Endothelial cell of umbilical vein (primary cell): ENCODE measurements around the gene DENND5A. TPM values are rescaled to one million over a fixed set of nuclear protein-coding genes. Genes with fewer than 3 reads are reported as not detected.

Experiments
- BruUV-seq: library from RNA; stranded (reverse); fragments of 400-500 nt; replicated peaks from 2 replicates; lab custom pipeline; 2021; lab: Mats Ljungman, UMichigan
- CTCF ChIA-PET: fragments of 300-600, 350-600 bp; sonication (Branson Sonifier 250); formaldehyde crosslinking; loops from one replicate; lab custom pipeline; 2021; ENCODE audit warnings: antibody characterized with exemption, inconsistent platforms; lab: Charles Lee
- POLR2A ChIA-PET: fragments of 300-600, 350-600 bp; sonication (Branson Sonifier 250); formaldehyde crosslinking; loops from one replicate; lab custom pipeline; 2021; ENCODE audit warnings: antibody characterized with exemption, inconsistent platforms; lab: Charles Lee
- DNase-seq: peaks from one replicate; pipeline ENCODE4 v3.0.0-alpha.2; 2011; ENCODE audit warnings: low read depth, low spot score
- FAIRE-seq: peaks from 2 replicates; lab custom pipeline; 2011; peaks lifted over from hg19 to GRCh38; lab: Jason Lieb, UNC
- H2AFZ ChIP-seq: 2 replicates; pipeline ENCODE4 v1.6.0; 2012; ENCODE audit warnings: low read depth, low read length, control low read depth, inconsistent platforms
- H3K27ac ChIP-seq: 2 replicates; pipeline ENCODE4 v1.5.1; 2011; ENCODE audit warnings: low read depth, mild to moderate bottlenecking, control low read depth, low read length, moderate library complexity; ENCODE audit not compliant: insufficient read depth
- H3K27me3 ChIP-seq, 2 experiments: 2 replicates each; pipeline versions ENCODE4 v1.6.0 to v1.6.1; 2011; ENCODE audit warnings: low read length in 2 of 2, mixed read lengths in 1 of 2; ENCODE audit not compliant: control insufficient read depth in 2 of 2, insufficient read depth in 2 of 2
- H3K36me3 ChIP-seq, 2 experiments: 2 replicates in 1 of 2; 3 replicates in 1 of 2; pipeline ENCODE4 v1.5.1; 2011; ENCODE audit warnings: low read length in 2 of 2, mild to moderate bottlenecking in 1 of 2, moderate library complexity in 1 of 2; ENCODE audit not compliant: control insufficient read depth in 2 of 2, insufficient read depth in 2 of 2; ENCODE audit errors: extremely low read depth in 1 of 2
- H3K4me1 ChIP-seq: 3 replicates; pipeline ENCODE4 v1.5.1; 2011; ENCODE audit warnings: mild to moderate bottlenecking, low read length; ENCODE audit not compliant: control insufficient read depth, insufficient read depth; ENCODE audit errors: extremely low read depth
- H3K4me2 ChIP-seq: 2 replicates; pipeline ENCODE4 v1.6.1; 2011; ENCODE audit warnings: low read length, control low read depth, mixed read lengths; ENCODE audit not compliant: insufficient read depth
- H3K4me3 ChIP-seq, 3 experiments: fragments of 200-600 bp in 1 of 3; sonication (generic), shearing (Covaris generic) in 1 of 3; replicated peaks in 1 of 3; 2 replicates each; pipeline ENCODE4 v1.5.1; 2011 to 2016; ENCODE audit warnings: control low read depth in 3 of 3, low read length in 3 of 3, mild to moderate bottlenecking in 2 of 3, inconsistent platforms in 1 of 3, low read depth in 1 of 3, moderate library complexity in 1 of 3; ENCODE audit not compliant: insufficient read depth in 1 of 3
- H3K79me2 ChIP-seq: 2 replicates; pipeline ENCODE4 v1.6.0; 2012; ENCODE audit warnings: low read length, inconsistent platforms; ENCODE audit not compliant: control insufficient read depth, insufficient read depth
- H3K9ac ChIP-seq: replicated peaks from 2 replicates; pipeline ENCODE3; 2011; ENCODE audit warnings: low read length, control low read depth; ENCODE audit not compliant: insufficient read depth; ENCODE audit errors: extremely low read depth
- H3K9me1 ChIP-seq: replicated peaks from 3 replicates; pipeline ENCODE4 v1.6.0; 2011; ENCODE audit warnings: mild to moderate bottlenecking, low read length; ENCODE audit not compliant: control insufficient read depth, insufficient read depth; ENCODE audit errors: extremely low read depth
- H3K9me3 ChIP-seq: replicated peaks from 2 replicates; pipeline ENCODE4 v1.5.1; 2012; ENCODE audit warnings: low read length, inconsistent platforms; ENCODE audit not compliant: control insufficient read depth, insufficient read depth
- H4K20me1 ChIP-seq: replicated peaks from 2 replicates; pipeline ENCODE3; 2011; ENCODE audit warnings: mild to moderate bottlenecking, low read length; ENCODE audit not compliant: control insufficient read depth, insufficient read depth; ENCODE audit errors: extremely low read depth
- EZH2 ChIP-seq: IDR thresholded peaks from 2 replicates; pipeline ENCODE4 v1.6.1; 2012; ENCODE audit warnings: borderline replicate concordance, low read depth, mild to moderate bottlenecking, moderate library complexity, low read length, inconsistent platforms; ENCODE audit not compliant: severe bottlenecking
- FOS ChIP-seq: IDR thresholded peaks from 2 replicates; pipeline ENCODE4 v1.6.1; 2011; ENCODE audit warnings: mild to moderate bottlenecking, low read length, moderate library complexity, borderline replicate concordance; ENCODE audit not compliant: insufficient read depth
- GATA2 ChIP-seq: IDR thresholded peaks from 2 replicates; pipeline ENCODE4 v1.7.0; 2011; ENCODE audit warnings: low read depth, mild to moderate bottlenecking, moderate library complexity, mixed read lengths, low read length; ENCODE audit not compliant: insufficient read length, insufficient read depth
- JUN ChIP-seq: IDR thresholded peaks from 2 replicates; pipeline ENCODE4 v1.6.1; 2011; ENCODE audit warnings: borderline replicate concordance, low read depth; ENCODE audit not compliant: insufficient read length, insufficient read depth
- MYC ChIP-seq: IDR thresholded peaks from one replicate; pipeline ENCODE4 v1.6.1; 2011; ENCODE audit warnings: mild to moderate bottlenecking, low read depth, low read length
- POLR2A ChIP-seq: IDR thresholded peaks from 2 replicates; pipeline ENCODE4 v1.6.1; 2012; ENCODE audit warnings: low read depth, mild to moderate bottlenecking, control low read depth, low read length
- POLR2AphosphoS5 ChIP-seq: IDR thresholded peaks from 2 replicates; pipeline ENCODE4 v1.6.1; 2012; ENCODE audit warnings: low read depth, mild to moderate bottlenecking, control low read depth, low read length, moderate library complexity; ENCODE audit not compliant: insufficient read depth
- dilution Hi-C: fragments of 300-500 bp; cut with MboI; formaldehyde crosslinking; loops from one replicate; pipeline ENCODE4 v1.15.0; 2019; ENCODE audit warnings: low sequenced_read_pairs; ENCODE audit not compliant: extremely low pct_ligation_motif_present
- intact Hi-C: fragments of 100-400 bp; cut with micrococcal nuclease; formaldehyde crosslinking; loops from one replicate; pipeline ENCODE4 v1.10.0; 2022
- polyA plus RNA-seq, 4 experiments: library from polyadenylated mRNA; depleted of rRNA in 3 of 4; stranded (reverse) in 3 of 4; unstranded in 1 of 4; fragments of >200 nt; gene quantifications; 2 replicates each; pipeline versions ENCODE4 v1.2.1 to v1.2.3, GENCODE V29; 2011 to 2012; ENCODE audit warnings: missing spikeins in 1 of 4
- total RNA-seq: library from RNA; stranded (reverse); gene quantifications from 2 replicates; pipeline ENCODE4 v1.2.3, GENCODE V29; 2021
- TF ChIP-seq, protein P1 (sequence below): IDR thresholded peaks from 2 replicates; pipeline ENCODE4 v1.6.1; 2011; ENCODE audit not compliant: insufficient read depth, insufficient read length
- TF ChIP-seq, protein P2 (sequence below), 2 donors: IDR thresholded peaks; 1 replicate in 1 of 2; 2 replicates in 1 of 2; pipeline ENCODE4 v1.5.1; 2011; ENCODE audit warnings: low read length in 2 of 2, mild to moderate bottlenecking in 2 of 2, moderate library complexity in 2 of 2, control low read depth in 1 of 2, inconsistent platforms in 1 of 2, low read depth in 1 of 2; ENCODE audit not compliant: insufficient read depth in 1 of 2; ENCODE audit errors: extremely low read depth in 1 of 2

Gene DENND5A
- total and polyA plus RNA-seq, 2 donors (not counting 3 experiments of a cell fraction or from before 2014, with no cell fraction given), result 116 to 220 TPM

DNA sequence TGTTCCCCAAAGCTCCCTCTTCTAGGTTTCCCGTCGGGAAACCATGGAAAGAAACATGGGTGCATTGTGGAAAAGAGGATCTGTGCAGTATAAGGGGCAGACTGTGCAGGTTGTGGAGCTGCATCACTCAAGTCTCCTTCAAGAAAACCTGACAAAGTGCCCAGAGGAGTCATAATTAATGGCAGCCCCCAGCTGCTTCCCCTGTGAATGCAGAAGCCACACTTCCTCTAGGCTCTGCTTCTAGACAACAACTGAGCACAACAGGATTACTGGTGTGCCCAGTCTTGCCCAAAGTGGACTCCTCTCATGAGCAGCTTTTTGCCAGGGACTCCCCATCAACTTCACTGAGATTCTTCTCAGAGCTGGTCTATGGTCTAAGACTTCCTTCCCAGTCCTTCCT lies 131.2 kb downstream of the DENND5A start:
- no peak for FAIRE-seq

More for the DNA sequence above, 131.2 kb downstream of the DENND5A start:
- no peaks in the 10 kb centered on the region for H4K20me1 ChIP-seq
- no peak overlapping the region for H3K4me3 ChIP-seq
- H3K36me3 ChIP-seq, result peaks cover 2 to 3% of the 10 kb centered on the region in 2 experiments
- H3K4me2 ChIP-seq, result no peak overlapping the region
- BruUV-seq, result no TSS peak
- no peaks in the 10 kb centered on the region for H3K79me2 ChIP-seq
- ChIA-PET CTCF (interaction anchor here (1.1 to 3.3 kb wide), 4 partner anchors 11 to 119 kb away, joined by 3 to 17 read pairs (median 4); no protein-coding TSS in a partner anchor), POLR2A (no interaction called here)
- dilution Hi-C loops, result no loop called here
- peaks cover 16% of the 10 kb centered on the region for H3K4me1 ChIP-seq
- no peaks in the 10 kb centered on the region for H3K9me1 ChIP-seq
- no peaks in the 10 kb centered on the region for H3K9me3 ChIP-seq
- no peak for DNase-seq
- intact Hi-C loops, result no loop called here
- no peak overlapping the region for H3K27ac ChIP-seq
- no peaks in the 10 kb centered on the region for H3K27me3 ChIP-seq
- H3K9ac ChIP-seq, result no peak overlapping the region
- no peak overlapping the region for H2AFZ ChIP-seq
- no peak for TF ChIP-seq FOS
- no peak for TF ChIP-seq GATA2
- no peak for TF ChIP-seq POLR2AphosphoS5
- TF ChIP-seq, protein P1, sequence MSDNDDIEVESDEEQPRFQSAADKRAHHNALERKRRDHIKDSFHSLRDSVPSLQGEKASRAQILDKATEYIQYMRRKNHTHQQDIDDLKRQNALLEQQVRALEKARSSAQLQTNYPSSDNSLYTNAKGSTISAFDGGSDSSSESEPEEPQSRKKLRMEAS, result no peak
- TF ChIP-seq EZH2, result no peak
- TF ChIP-seq, protein P2, sequence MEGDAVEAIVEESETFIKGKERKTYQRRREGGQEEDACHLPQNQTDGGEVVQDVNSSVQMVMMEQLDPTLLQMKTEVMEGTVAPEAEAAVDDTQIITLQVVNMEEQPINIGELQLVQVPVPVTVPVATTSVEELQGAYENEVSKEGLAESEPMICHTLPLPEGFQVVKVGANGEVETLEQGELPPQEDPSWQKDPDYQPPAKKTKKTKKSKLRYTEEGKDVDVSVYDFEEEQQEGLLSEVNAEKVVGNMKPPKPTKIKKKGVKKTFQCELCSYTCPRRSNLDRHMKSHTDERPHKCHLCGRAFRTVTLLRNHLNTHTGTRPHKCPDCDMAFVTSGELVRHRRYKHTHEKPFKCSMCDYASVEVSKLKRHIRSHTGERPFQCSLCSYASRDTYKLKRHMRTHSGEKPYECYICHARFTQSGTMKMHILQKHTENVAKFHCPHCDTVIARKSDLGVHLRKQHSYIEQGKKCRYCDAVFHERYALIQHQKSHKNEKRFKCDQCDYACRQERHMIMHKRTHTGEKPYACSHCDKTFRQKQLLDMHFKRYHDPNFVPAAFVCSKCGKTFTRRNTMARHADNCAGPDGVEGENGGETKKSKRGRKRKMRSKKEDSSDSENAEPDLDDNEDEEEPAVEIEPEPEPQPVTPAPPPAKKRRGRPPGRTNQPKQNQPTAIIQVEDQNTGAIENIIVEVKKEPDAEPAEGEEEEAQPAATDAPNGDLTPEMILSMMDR (IDR thresholded peaks at IDR 0.05; ENCODE audit: extremely low read depth in 1 of 2, insufficient read depth in 1 of 2, low read depth in 1 of 2, low read length in 2 of 2), result no peak
- TF ChIP-seq JUN, result no peak
- TF ChIP-seq MYC, result no peak
- no peak for TF ChIP-seq POLR2A
